ENCODE measurements around the gene FXYD4. TPM values are rescaled to one million over a fixed set of nuclear protein-coding genes. Genes with fewer than 3 reads are reported as not detected.

Gene FXYD4
- total RNA-seq, 2 experiments from 2014 or later, result not detected

GRCh38 chr10:43380610-43381222 lies 9.3 kb downstream of the FXYD4 start:
- ATAC-seq (peak; percentile 70), DNase-seq (no peak)
- no peak overlapping the region for H3K4me3 Mint-ChIP-seq
- H3K27me3 Mint-ChIP-seq, result no peaks in the 10 kb centered on the region
- H3K9me3 Mint-ChIP-seq, result no peaks in the 10 kb centered on the region
- peak overlapping the region; percentile 70 for H3K27ac Mint-ChIP-seq
- peaks cover 4% of the 10 kb centered on the region for H3K36me3 Mint-ChIP-seq (ENCODE audit: low read depth)
- ChIA-PET CTCF (interaction anchor here (0.8 to 1.8 kb wide), 4 partner anchors 10 to 82 kb away, joined by 3 to 6 read pairs (median 6); no protein-coding TSS in a partner anchor), POLR2A (interaction anchor here (0.7 to 20.5 kb wide), 2 partner anchors 21 to 26 kb away, joined by 3 to 332 read pairs; partner anchors contain the start of gene HNRNPF)
- H3K4me1 Mint-ChIP-seq (ENCODE audit: low read depth), result peaks cover 3% of the 10 kb centered on the region
- intact Hi-C loops (cut with micrococcal nuclease), result no loop called here
- TF ChIP-seq, protein P1, sequence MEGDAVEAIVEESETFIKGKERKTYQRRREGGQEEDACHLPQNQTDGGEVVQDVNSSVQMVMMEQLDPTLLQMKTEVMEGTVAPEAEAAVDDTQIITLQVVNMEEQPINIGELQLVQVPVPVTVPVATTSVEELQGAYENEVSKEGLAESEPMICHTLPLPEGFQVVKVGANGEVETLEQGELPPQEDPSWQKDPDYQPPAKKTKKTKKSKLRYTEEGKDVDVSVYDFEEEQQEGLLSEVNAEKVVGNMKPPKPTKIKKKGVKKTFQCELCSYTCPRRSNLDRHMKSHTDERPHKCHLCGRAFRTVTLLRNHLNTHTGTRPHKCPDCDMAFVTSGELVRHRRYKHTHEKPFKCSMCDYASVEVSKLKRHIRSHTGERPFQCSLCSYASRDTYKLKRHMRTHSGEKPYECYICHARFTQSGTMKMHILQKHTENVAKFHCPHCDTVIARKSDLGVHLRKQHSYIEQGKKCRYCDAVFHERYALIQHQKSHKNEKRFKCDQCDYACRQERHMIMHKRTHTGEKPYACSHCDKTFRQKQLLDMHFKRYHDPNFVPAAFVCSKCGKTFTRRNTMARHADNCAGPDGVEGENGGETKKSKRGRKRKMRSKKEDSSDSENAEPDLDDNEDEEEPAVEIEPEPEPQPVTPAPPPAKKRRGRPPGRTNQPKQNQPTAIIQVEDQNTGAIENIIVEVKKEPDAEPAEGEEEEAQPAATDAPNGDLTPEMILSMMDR (IDR thresholded peaks at IDR 0.05), result peak; percentile 24

GRCh38 chr10:43383204-43383971 lies 12.0 kb downstream of the FXYD4 start:
- intact Hi-C loops (cut with micrococcal nuclease), result no loop called here
- DNase-seq (no peak), ATAC-seq (no peak)
- H3K4me3 Mint-ChIP-seq, result no peak overlapping the region
- H3K27me3 Mint-ChIP-seq, result no peaks in the 10 kb centered on the region
- POLR2A ChIA-PET, result interaction anchor here (0.7 to 20.5 kb wide), 7 partner anchors 7 to 24 kb away, joined by 3 to 332 read pairs (median 4); partner anchors contain the start of gene HNRNPF
- TF ChIP-seq, protein P1 (IDR thresholded peaks at IDR 0.05), result no peak
- CTCF ChIA-PET, result no interaction called here
- peaks cover 25% of the 10 kb centered on the region for H3K36me3 Mint-ChIP-seq (ENCODE audit: low read depth)
- peaks cover 19% of the 10 kb centered on the region for H3K4me1 Mint-ChIP-seq (ENCODE audit: low read depth)
- H3K9me3 Mint-ChIP-seq, result no peaks in the 10 kb centered on the region
- peak overlapping the region; percentile 49 for H3K27ac Mint-ChIP-seq

DNA sequence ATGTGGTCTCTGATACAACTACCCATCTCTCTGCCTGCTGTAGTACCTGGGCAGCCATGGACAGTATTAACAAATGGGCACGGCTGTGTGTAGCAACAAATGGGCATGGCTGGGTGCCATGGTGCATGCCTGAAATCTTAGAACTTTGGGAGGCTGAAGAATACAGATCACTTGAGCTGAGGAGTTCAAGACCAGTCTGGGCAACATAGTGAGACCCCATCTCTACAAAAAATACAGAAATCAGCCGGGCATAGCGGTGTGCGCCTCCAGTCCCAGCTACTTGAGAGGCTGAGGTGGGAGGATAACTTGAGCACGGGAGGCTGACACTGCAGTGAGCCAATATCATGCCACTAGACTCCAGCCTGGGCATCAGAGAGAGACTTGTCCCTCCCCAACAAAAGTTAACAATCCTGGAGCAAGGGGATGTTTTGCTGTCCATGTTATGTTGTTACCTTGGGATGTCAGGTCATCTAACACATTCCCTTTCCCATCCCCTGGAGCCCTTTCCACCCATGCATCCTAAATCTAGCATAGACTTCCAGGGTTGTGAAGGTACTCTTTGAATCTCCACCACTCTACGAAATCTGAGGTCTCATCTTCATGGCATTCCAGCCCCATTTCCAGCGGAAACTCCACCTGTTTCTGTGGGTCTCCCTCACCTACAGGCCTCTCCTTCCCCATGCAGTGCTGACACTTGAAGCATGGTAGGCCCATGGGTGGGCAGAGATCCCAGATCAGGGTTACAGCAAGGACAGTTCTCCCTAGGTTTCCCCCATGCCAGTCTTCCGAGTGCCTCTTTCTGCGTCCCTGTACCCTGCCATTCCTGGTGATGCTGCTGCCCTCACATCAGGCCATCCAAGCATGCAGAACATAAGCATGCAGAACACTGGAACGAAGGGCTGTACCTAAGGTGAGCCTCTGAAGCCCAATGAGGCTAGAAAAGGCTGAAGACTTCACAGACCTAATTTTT lies 13.1 kb downstream of the FXYD4 start:
- Mint-ChIP-seq H3K9me3 (no peaks in the 10 kb centered on the region), H3K27me3 (no peaks in the 10 kb centered on the region), H3K27ac (peak overlapping the region; percentile 61), H3K4me1 (ENCODE audit: low read depth) (peaks cover 27% of the 10 kb centered on the region), H3K4me3 (no peak overlapping the region), H3K36me3 (ENCODE audit: low read depth) (peaks cover 35% of the 10 kb centered on the region)
- DNase-seq (no peak), ATAC-seq (no peak)
- TF ChIP-seq, protein P1 (IDR thresholded peaks at IDR 0.05), result no peak
- intact Hi-C loops (cut with micrococcal nuclease), result no loop called here
- ChIA-PET CTCF (interaction anchor here (0.9 to 1.4 kb wide), 3 partner anchors 9 to 91 kb away, joined by 3 read pairs; no protein-coding TSS in a partner anchor), POLR2A (interaction anchor here (0.7 to 20.5 kb wide), 7 partner anchors 9 to 23 kb away, joined by 3 to 332 read pairs (median 7); partner anchors contain the start of gene HNRNPF)

GRCh38 chr10:43385412-43386004 lies 14.1 kb downstream of the FXYD4 start:
- TF ChIP-seq, protein P1 (IDR thresholded peaks at IDR 0.05), result no peak
- intact Hi-C loops (cut with micrococcal nuclease), result no loop called here
- ChIA-PET CTCF (interaction anchor here (1.0 to 1.4 kb wide), 2 partner anchors 8 to 17 kb away, joined by 3 read pairs; no protein-coding TSS in a partner anchor), POLR2A (interaction anchor here (2.0 to 20.5 kb wide), 3 partner anchors 8 to 22 kb away, joined by 8 to 332 read pairs (median 27); partner anchors contain the start of gene HNRNPF)
- H3K9me3 Mint-ChIP-seq, result no peaks in the 10 kb centered on the region
- no peaks in the 10 kb centered on the region for H3K27me3 Mint-ChIP-seq
- H3K4me1 Mint-ChIP-seq (ENCODE audit: low read depth), result peaks cover 37% of the 10 kb centered on the region
- H3K36me3 Mint-ChIP-seq (ENCODE audit: low read depth), result peaks cover 45% of the 10 kb centered on the region
- no peak overlapping the region for H3K27ac Mint-ChIP-seq
- ATAC-seq (no peak), DNase-seq (no peak)
- no peak overlapping the region for H3K4me3 Mint-ChIP-seq
